Measurements from ENCODE around the gene L3MBTL1. TPM values are rescaled to one million over a fixed set of nuclear protein-coding genes. Genes with fewer than 3 reads are reported as not detected.
"Not testable (repeated sequence)": the region's sequence is repeated elsewhere in the genome, so short reads cannot be mapped to it uniquely, and the experiment has no call there.

The L3MBTL1 gene
- total RNA-seq, 1 donor from 2014 or later, result 10.5 TPM

DNA sequence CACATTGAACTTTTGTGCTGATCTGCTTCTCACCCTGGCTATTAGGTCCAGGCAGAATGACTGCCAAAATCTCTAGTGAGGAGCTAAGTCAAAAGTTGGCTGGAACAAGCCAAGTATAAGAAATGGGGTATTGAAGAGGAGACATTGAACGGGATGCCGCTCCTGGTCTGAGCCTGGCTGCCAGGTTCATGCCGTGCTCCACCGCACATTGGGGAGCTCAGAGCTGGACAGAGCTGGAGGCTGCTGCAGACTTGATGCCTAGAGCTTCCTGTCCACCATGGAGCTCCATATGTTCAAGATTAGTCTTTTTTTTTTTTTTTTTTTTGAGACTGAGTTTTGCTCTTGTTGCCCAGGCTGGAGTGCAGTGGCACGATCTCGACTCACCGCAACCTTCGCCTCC, 79.1 kb downstream of the L3MBTL1 start:
- H3K4me3 ChIP-seq, result no peak overlapping the region
- peaks cover 25% of the 10 kb centered on the region for H3K4me1 ChIP-seq
- H3K9me3 ChIP-seq, result no peaks in the 10 kb centered on the region
- DNase-seq (no peak), ATAC-seq (no peak)
- H3K36me3 ChIP-seq, result no peaks in the 10 kb centered on the region
- TF ChIP-seq, protein P1, sequence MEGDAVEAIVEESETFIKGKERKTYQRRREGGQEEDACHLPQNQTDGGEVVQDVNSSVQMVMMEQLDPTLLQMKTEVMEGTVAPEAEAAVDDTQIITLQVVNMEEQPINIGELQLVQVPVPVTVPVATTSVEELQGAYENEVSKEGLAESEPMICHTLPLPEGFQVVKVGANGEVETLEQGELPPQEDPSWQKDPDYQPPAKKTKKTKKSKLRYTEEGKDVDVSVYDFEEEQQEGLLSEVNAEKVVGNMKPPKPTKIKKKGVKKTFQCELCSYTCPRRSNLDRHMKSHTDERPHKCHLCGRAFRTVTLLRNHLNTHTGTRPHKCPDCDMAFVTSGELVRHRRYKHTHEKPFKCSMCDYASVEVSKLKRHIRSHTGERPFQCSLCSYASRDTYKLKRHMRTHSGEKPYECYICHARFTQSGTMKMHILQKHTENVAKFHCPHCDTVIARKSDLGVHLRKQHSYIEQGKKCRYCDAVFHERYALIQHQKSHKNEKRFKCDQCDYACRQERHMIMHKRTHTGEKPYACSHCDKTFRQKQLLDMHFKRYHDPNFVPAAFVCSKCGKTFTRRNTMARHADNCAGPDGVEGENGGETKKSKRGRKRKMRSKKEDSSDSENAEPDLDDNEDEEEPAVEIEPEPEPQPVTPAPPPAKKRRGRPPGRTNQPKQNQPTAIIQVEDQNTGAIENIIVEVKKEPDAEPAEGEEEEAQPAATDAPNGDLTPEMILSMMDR (IDR thresholded peaks at IDR 0.05), result no peak
- H3K27me3 ChIP-seq (ENCODE audit: low read depth), result no peaks in the 10 kb centered on the region
- intact Hi-C loops (cut with DNase I), result no loop called here
- no peak overlapping the region for H3K27ac ChIP-seq

DNA sequence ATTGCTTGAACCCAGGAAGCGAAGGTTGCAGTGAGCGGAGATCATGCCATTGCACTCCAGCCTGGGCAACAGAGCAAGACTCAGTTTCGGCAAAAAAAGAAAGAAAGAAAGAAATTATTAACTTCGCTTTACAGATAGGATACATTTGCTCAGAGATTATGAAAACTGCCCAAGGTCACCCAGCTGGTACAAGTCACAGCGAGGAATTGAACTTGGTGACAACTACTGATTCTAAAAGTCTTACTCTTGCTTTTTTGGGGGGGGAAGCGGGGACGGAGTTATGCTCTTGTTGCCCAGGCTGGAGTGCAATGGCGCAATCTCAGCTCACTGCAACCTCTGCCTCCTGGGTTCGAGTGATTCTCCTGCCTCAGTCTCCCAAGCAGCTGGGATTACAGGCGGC, 81.0 kb downstream of the L3MBTL1 start:
- intact Hi-C loops (cut with DNase I); H3K36me3 ChIP-seq; H3K9me3 ChIP-seq; DNase-seq; H3K27me3 ChIP-seq (ENCODE audit: low read depth); H3K27ac ChIP-seq; H3K4me3 ChIP-seq; ATAC-seq: not testable (repeated sequence)
- peaks cover 27% of the 10 kb centered on the region for H3K4me1 ChIP-seq

DNA sequence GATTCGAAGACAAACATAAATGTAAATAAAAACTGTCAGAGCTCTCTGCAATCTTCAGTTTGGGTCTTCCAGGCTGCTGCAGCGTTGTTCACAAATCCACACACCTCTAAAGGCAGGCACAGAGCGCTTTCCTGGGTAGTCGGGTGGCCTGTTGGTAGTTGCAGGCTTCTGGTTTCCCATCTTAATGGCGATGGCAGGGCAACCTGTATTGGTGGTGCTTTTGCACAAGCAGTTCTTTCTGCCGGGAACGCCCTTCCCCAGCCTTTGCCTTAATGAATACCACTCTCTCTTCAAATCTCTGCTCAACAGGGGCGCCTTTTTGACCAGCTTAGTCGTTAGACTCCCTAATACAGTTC, 82.5 kb downstream of the L3MBTL1 start:
- TF ChIP-seq, protein P1 (IDR thresholded peaks at IDR 0.05), result peak; percentile 3
- Histone ChIP-seq H3K4me1 (peaks cover 19% of the 10 kb centered on the region), H3K36me3 (peaks cover 5% of the 10 kb centered on the region), H3K27ac (peak overlapping the region; percentile 88), H3K4me3 (peak overlapping the region; percentile 88), H3K27me3 (ENCODE audit: low read depth) (no peaks in the 10 kb centered on the region), H3K9me3 (no peaks in the 10 kb centered on the region)
- DNase-seq, result no peak
- no peak for ATAC-seq
- intact Hi-C loops (cut with DNase I), result no loop called here

DNA sequence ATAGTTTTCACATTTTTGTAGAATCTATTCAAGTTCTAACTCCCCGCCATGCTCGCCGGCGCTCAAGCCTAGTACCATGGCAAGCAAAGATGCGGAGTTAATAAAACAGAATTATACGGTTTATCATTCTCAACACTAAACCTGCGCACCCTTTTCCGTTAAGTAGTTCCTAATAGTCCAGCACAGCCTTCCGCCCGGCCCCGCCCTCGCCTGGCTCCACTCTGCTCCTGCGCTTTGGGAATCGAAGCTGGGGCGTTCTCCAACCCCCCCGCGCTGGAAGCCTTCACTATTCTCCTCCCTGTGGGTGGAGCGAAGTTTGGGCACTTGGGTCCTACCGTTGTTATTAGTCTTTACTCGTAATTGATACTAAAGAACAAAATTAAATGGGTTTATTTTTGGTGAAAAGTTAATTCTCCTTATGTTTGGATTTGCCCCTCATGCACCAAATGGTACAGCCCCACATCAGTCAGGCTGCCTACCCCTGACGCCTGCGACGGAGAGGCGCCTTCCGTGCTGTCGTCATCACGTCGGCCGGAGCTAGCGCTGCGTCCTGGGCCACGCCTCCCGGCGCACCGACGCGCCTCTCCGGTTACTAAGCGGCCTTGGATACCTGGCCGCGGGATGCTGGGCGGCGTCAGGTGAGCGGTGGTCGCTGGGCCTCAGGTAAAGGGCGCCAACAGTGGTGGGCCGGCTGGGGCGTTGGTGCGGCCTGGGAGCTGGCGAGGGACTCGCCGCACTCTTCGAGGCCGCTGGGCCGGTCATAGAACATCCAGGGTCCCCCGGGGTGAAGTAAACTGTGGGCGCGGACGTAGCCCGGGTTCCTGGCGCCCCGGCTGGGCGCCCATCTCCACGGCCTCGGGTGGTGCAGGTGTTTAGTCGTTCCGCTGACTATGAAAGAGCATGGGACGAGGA, 83.2 kb downstream of the L3MBTL1 start, which contains the start of gene IFT52:
Gene IFT52, plus strand, starts transcription at position 546 of the 912 bp plus-strand sequence. CDS start 3,762 bp downstream, outside the sequence.
- TF ChIP-seq, protein P1 (IDR thresholded peaks at IDR 0.05), result no peak
- peak within 1 kb of the TSS; percentile 88 for H3K4me3 ChIP-seq
- DNase-seq (peak; percentile 96), ATAC-seq (peak; percentile 99 to 100)
- H3K4me1 ChIP-seq, result peaks cover 15% of the 10 kb centered on the region
- no peaks in the 10 kb centered on the region for H3K9me3 ChIP-seq
- peak within 1 kb of the TSS; percentile 88 for H3K27ac ChIP-seq
- H3K36me3 ChIP-seq, result peaks cover 11% of the 10 kb centered on the region
- H3K27me3 ChIP-seq (ENCODE audit: low read depth), result no peaks in the 10 kb centered on the region
- intact Hi-C loops (cut with DNase I), result no loop called here

Other genes starting within 250 kb of the L3MBTL1 start
- gene SRSF6, start 49.8 kb upstream of the L3MBTL1 start, total RNA-seq, result 145 TPM
- gene SGK2, start 51.3 kb downstream of the L3MBTL1 start, total RNA-seq, result 1.2 TPM
- gene IFT52, start 83.2 kb downstream of the L3MBTL1 start, total RNA-seq, result 19.9 TPM
- 1.7 TPM for gene MYBL2, start 159.4 kb downstream of the L3MBTL1 start, total RNA-seq
- gene GTSF1L, start 219.3 kb downstream of the L3MBTL1 start, total RNA-seq, result not detected

Data from lower lobe of right lung (tissue), 2 donors.